Ovary (tissue), 9 donors: ENCODE measurements around the gene TMPRSS4. TPM values are rescaled to one million over a fixed set of nuclear protein-coding genes. Genes with fewer than 3 reads are reported as not detected.

Experiments
- DNase-seq, 5 donors: peaks; one replicate each; pipeline ENCODE4 v3.0.0-alpha.2; 2019 to 2020
- H3K27ac ChIP-seq, 2 donors: fragments of 200-600 bp; one replicate each; pipeline versions ENCODE4 v1.5.1 to v1.8.0; 2019 to 2022
- H3K27me3 ChIP-seq: fragments of 200-600 bp; one replicate; pipeline ENCODE4 v1.8.0; 2022
- H3K36me3 ChIP-seq: fragments of 200-600 bp; sonication (generic); one replicate; pipeline ENCODE4 v1.5.1; 2019
- H3K4me1 ChIP-seq: one replicate; pipeline ENCODE4 v1.8.1; 2013; ENCODE audit warnings: mild to moderate bottlenecking, moderate library complexity; ENCODE audit not compliant: insufficient read depth
- H3K4me3 ChIP-seq: fragments of 200-600 bp; sonication (generic); one replicate; pipeline ENCODE4 v1.5.1; 2017
- H3K9me3 ChIP-seq, 2 donors: fragments of 200-600 bp in 1 of 2; sonication (generic) in 1 of 2; one replicate each; pipeline versions ENCODE4 v1.5.1 to v1.8.1; 2013 to 2019; ENCODE audit warnings: mild to moderate bottlenecking in 1 of 2, moderate library complexity in 1 of 2
- EP300 ChIP-seq: sonication (generic); formaldehyde crosslinking; IDR thresholded peaks from one replicate; pipeline ENCODE4 v1.6.1; 2017; ENCODE audit warnings: antibody characterized with exemption
- POLR2A ChIP-seq: fragments of 450-650 bp; IDR thresholded peaks from one replicate; pipeline ENCODE4 v1.6.1; 2017; ENCODE audit warnings: antibody characterized with exemption, mild to moderate bottlenecking, moderate library complexity
- WGBS, 3 donors: extraction: QIAGEN DNeasy Blood & Tissue Kit in 1 of 3; methylation state at CpG; one replicate each; pipeline versions ENCODE4 v1.1.5 to v1.1.7; 2013 to 2017; 5-methylcytosine and 5-hydroxymethylcytosine counted together
- intact Hi-C, 4 donors: fragments of 100-400 bp; cut with DNase I; formaldehyde crosslinking; loops; one replicate each; pipeline versions ENCODE4 v1.11.0 to v1.15.1; 2022 to 2023
- polyA plus RNA-seq, 2 donors: library from polyadenylated mRNA; stranded (reverse); fragments of 200-250 nt in 1 of 2; fragments of 350-450 nt in 1 of 2; fragmentation: Illumina TruSeq in 1 of 2; extraction: RNeasy Lipid Tissue Mini Kit (QIAGEN cat#74804) in 1 of 2; gene quantifications; one replicate each; pipeline ENCODE4 v1.2.3, GENCODE V29; 2013 to 2014
- total RNA-seq, 7 donors: library from RNA; depleted of rRNA in 2 of 7; stranded (reverse); fragments of >200 nt in 2 of 7; fragmentation: NEBNext Ultra II Directional in 3 of 7; extraction: Animal tissue kit (Norgen Biotek cat#: 25700) in 3 of 7; gene quantifications; one replicate each; pipeline versions ENCODE4 v1.1.0 to v1.2.4, GENCODE V29; 2016 to 2023
- TF ChIP-seq, protein P1 (sequence below), 3 donors: fragments of 450-650 bp in 2 of 3; fragments of 200-600 bp in 1 of 3; IDR thresholded peaks; one replicate each; pipeline versions ENCODE4 v1.5.1 to v1.8.0; 2016 to 2022; ENCODE audit warnings: antibody characterized with exemption in 3 of 3, mild to moderate bottlenecking in 1 of 3
- donor health status: DM: no; HTN: no; CAD: no; lungs with moderate emphysema.
- donor health status: DM: no; HTN: no; CAD: no.
- donor health status: Bipolar disorder and iron deficiency.
- donor health status: DM: yes; HTN: yes; CAD: no.
- donor health status: DM: no; HTN: no; CAD: no.
- donor health status: DM: yes; HTN: yes; CAD: no.

The TMPRSS4 gene
- total and polyA plus RNA-seq, 9 donors: 0.20 to 2.3 (median 0.85) TPM; not detected in 5

DNA sequence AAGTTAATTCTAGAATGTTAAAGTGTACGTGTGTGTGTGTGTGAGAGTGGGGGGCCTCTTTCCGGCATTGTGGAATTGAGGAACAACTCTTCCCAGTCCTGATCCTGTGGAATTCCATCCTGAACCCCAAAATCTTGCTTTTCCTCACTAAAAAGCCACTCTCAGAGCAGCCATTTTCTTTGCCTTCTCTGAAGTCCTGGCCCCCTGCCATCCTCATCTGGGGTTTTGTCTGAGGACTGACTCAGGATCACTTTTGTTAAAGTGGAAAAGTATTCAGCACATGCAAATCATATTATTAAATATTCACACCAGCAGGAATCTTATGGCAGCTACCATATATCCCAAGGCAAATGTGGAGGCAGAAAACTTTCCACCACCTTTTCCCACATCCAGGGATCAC is 72.0 kb downstream of the TMPRSS4 start:
- H3K27me3 ChIP-seq: no peaks in the 10 kb centered on the region
- H3K36me3 ChIP-seq: no peaks in the 10 kb centered on the region
- H3K4me1 ChIP-seq: peaks cover 6% of the 10 kb centered on the region
- no peak for DNase-seq
- no peak overlapping the region for H3K27ac ChIP-seq
- no peak overlapping the region for H3K4me3 ChIP-seq
- 71 to 80% (median 75%) methylated on average over 2 of the region's 2 CpGs for WGBS, 3 donors
- intact Hi-C loops: loop anchor here in 1 of 4 donors (10.0 kb wide), 1 partner anchor 336 kb away; no protein-coding TSS in a partner anchor
- H3K9me3 ChIP-seq: no peaks in the 10 kb centered on the region
- no peak for TF ChIP-seq POLR2A
- TF ChIP-seq, protein P1, sequence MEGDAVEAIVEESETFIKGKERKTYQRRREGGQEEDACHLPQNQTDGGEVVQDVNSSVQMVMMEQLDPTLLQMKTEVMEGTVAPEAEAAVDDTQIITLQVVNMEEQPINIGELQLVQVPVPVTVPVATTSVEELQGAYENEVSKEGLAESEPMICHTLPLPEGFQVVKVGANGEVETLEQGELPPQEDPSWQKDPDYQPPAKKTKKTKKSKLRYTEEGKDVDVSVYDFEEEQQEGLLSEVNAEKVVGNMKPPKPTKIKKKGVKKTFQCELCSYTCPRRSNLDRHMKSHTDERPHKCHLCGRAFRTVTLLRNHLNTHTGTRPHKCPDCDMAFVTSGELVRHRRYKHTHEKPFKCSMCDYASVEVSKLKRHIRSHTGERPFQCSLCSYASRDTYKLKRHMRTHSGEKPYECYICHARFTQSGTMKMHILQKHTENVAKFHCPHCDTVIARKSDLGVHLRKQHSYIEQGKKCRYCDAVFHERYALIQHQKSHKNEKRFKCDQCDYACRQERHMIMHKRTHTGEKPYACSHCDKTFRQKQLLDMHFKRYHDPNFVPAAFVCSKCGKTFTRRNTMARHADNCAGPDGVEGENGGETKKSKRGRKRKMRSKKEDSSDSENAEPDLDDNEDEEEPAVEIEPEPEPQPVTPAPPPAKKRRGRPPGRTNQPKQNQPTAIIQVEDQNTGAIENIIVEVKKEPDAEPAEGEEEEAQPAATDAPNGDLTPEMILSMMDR (IDR thresholded peaks at IDR 0.05): no peak
- TF ChIP-seq EP300: no peak

DNA sequence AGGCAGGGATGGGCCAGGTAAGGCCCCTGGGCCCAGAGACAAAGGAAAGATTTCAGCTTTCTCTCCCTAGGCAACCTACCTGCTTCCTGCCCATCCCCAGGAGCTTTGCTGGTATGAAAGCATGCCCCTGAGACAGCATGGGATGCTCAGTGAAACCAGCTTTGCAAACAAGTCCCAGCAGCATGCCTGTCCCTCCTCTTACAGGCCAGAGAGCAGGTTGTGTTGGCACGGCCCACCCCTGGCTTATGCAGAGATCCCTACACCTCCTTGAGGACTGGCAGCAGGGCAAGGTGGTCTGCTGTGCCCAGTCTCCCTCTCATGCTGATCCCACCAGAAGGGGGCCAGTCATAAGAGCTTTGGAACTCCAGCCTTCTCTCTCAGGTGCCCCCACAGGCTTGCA is 72.6 kb downstream of the TMPRSS4 start:
- DNase-seq: no peak
- intact Hi-C loops: loop anchor here in 1 of 4 donors (10.0 kb wide), 1 partner anchor 335 kb away; no protein-coding TSS in a partner anchor
- TF ChIP-seq EP300: no peak
- TF ChIP-seq, protein P1 (IDR thresholded peaks at IDR 0.05): no peak
- TF ChIP-seq POLR2A: no peak
- no peaks in the 10 kb centered on the region for H3K9me3 ChIP-seq
- no peaks in the 10 kb centered on the region for H3K36me3 ChIP-seq
- peaks cover 6% of the 10 kb centered on the region for H3K4me1 ChIP-seq
- H3K27ac ChIP-seq: no peak overlapping the region
- H3K27me3 ChIP-seq: no peaks in the 10 kb centered on the region
- 78 to 94% (median 85%) methylated on average over 1 of the region's 1 CpG for WGBS, 3 donors
- H3K4me3 ChIP-seq: no peak overlapping the region

DNA sequence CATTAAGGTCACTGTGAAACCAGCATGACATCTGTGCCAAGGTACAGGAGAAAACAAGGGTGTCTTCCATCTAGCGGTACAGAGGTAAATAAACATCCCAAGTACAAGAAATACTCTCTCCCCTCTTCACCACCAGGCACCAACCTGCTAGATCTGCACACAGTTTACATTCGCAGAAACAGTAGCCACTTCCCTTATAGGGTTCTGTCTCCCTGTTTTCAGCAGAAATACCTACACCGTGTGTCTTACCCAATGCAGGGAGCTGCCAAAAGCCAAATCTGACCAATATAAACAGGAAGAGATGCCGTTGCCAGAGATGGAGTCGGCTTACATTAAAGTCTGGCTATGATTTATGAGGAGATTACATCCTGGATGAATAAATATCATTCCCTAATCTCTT is 74.6 kb downstream of the TMPRSS4 start:
- Histone ChIP-seq H3K27ac (no peak overlapping the region), H3K4me3 (no peak overlapping the region), H3K4me1 (peaks cover 2% of the 10 kb centered on the region), H3K9me3 (no peaks in the 10 kb centered on the region), H3K36me3 (no peaks in the 10 kb centered on the region), H3K27me3 (no peaks in the 10 kb centered on the region)
- 39 to 49% (median 45%) methylated on average over 5 of the region's 5 CpGs for WGBS, 3 donors
- DNase-seq: no peak
- TF ChIP-seq, protein P1 (IDR thresholded peaks at IDR 0.05): no peak
- no peak for TF ChIP-seq EP300
- TF ChIP-seq POLR2A: no peak
- intact Hi-C loops: no loop called here

DNA sequence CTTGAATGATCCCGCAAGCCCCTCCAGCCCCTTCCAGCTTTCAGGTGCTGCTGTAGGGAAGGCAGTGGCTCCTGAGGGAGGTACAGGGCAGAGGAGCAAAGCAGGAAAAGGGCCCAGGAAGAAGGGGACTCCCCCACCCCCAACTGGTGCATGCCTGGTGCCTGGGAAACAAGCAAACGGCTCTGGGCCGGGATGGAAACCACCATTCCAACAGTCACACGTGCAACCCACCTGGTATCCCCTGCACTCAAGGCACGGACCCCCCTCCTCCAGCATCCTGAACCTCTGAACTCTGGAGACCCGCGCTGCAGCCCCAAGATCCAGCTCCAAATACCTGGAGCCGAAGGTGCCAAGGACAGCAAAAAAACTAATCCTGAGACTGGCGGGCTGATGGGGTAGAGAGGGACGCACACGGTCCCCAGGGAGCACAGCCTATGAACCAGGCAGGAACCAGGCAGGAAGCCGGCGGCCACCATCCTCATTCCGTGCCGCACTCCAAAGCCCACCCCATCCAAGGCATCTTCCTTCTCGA is 75.2 kb downstream of the TMPRSS4 start:
- no peaks in the 10 kb centered on the region for H3K9me3 ChIP-seq
- H3K27ac ChIP-seq: no peak overlapping the region
- intact Hi-C loops: no loop called here
- no peaks in the 10 kb centered on the region for H3K36me3 ChIP-seq
- peaks cover 2% of the 10 kb centered on the region for H3K4me1 ChIP-seq
- WGBS, 3 donors: 7 to 11% (median 7%) methylated on average over 16 of the region's 16 CpGs
- TF ChIP-seq EP300 (no peak), POLR2A (no peak)
- TF ChIP-seq, protein P1 (IDR thresholded peaks at IDR 0.05): no peak
- no peak for DNase-seq
- peak overlapping the region; percentile 45 for H3K4me3 ChIP-seq
- no peaks in the 10 kb centered on the region for H3K27me3 ChIP-seq
